ENCODE measurements around the gene ANGPTL5.
A peak's percentile ranks its signal among the peaks of the same experiment; 100 is the strongest.
"Not testable (repeated sequence)": the region's sequence is repeated elsewhere in the genome, so short reads cannot be mapped to it uniquely, and the experiment has no call there.

ANGPTL5 gene

DNA sequence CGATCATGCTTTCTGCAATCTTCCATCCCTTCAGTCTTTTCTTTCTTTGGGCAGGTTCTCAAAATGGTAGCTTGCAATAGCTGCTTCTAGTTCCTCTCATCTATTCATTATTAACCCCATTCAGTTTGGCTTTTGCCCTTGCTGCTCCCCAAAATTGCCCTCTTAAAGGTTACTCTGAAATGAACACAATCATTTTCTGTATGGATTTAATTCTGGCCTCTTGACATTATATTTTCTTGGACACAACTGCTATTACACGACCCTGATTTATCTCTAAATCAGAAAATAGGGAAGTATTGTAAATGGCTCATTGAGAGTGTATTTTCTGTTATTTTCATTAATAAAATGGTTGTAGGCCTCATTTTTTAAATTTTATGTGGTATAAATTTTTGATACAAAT lies at the start of gene ANGPTL5:
Gene ANGPTL5 (minus strand): TSS at position 101 of the 400 bp plus-strand sequence. CDS start 8,613 bp downstream, outside the sequence.
- DNase-seq: no peak

GRCh38 chr11:101964200-101964599 lies 47.9 kb upstream of the ANGPTL5 start:
- not testable (repeated sequence) for DNase-seq

GRCh38 chr11:101960231-101960630 lies 43.9 kb upstream of the ANGPTL5 start:
- no peak for DNase-seq

DNA sequence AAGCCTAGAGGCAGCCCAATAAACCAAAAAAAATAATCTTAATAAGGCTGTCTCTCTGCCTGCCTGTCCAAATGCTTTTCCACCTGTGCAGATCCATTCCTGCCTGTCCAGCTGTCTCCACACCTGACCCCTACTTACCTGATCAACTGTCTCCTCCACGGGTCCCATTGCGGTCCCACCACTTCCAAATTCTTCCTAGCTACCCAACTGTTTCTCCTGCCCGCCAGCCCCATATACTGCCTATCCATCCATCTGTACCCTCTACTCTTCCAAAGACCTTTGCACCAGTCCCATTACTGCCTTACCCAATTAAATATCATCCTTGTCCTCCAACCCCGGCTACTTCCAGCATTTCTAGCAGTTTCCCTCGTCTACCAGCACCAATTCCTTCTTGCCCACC lies 39.4 kb upstream of the ANGPTL5 start:
- no peak for DNase-seq

GRCh38 chr11:101955278-101955677 lies 39.0 kb upstream of the ANGPTL5 start:
- no peak for DNase-seq

DNA sequence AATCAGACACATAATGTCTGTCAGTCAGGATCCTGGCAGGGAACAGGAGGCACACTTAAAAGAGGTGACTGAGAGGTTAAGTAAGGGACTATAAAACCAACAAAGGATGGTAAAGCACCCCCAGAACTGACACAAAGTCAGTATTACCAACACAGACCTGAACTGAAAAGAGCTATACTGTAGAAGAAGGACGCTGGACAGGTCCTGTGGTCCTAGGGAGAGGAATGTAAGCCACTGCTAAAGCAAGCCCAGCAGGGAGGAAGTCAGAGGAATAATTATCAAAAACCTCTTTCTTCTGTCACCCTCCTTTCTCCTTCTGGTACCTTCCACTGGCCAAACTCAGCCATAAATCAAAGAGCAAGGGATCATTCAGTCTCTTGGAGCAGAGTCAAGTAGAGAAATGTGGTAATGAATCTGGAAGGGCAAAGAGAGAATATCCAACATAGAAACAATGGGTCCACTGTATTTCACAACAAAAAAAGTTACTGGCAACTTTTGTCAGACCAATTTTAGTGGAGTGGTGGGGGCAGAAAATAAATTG lies 33.4 kb upstream of the ANGPTL5 start:
- no peak for DNase-seq

DNA sequence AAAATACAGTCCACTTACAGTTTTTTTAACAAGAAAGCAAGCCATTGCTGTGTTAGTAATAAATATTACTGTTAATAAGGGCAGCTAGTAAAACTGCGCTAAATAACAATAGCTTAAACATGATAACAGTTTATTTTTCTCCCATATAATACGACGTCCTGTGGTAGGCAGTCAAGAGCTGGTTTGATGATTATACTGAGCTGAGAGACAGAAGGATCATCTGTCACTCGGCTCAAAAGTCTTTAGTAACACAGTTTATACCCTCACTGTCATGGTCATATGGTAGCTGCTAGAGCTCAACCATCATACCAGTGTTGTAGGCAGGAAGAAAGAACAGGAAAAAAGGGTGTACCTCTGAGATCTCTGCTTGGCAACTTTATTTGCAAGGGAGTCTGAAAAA lies 29.1 kb upstream of the ANGPTL5 start:
- DNase-seq: no peak

- no peak for DNase-seq
Observed at GRCh38 chr11:101944923-101945322, 28.6 kb upstream of the ANGPTL5 start.

GRCh38 chr11:101940901-101941520 lies 24.7 kb upstream of the ANGPTL5 start:
- no peak for DNase-seq

DNA sequence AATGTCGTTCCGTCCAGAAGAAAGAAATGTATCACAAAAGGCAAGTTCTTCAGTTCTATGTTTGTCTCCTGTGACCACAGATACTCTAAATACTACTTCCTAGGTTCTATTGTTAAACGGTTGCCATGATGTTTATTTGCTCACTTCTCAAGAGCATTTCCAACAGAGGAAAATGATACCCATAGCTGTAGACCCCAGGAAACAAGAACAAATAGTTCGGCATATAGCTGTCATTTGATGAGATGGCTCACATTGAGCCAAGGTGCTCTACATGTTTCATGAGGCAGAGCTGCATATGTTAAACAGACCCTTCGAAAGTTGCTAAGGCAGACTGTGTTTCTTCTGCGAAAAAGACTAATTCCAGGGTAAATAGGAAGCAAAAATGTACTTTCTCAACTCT lies 15.4 kb upstream of the ANGPTL5 start:
- no peak for DNase-seq

DNA sequence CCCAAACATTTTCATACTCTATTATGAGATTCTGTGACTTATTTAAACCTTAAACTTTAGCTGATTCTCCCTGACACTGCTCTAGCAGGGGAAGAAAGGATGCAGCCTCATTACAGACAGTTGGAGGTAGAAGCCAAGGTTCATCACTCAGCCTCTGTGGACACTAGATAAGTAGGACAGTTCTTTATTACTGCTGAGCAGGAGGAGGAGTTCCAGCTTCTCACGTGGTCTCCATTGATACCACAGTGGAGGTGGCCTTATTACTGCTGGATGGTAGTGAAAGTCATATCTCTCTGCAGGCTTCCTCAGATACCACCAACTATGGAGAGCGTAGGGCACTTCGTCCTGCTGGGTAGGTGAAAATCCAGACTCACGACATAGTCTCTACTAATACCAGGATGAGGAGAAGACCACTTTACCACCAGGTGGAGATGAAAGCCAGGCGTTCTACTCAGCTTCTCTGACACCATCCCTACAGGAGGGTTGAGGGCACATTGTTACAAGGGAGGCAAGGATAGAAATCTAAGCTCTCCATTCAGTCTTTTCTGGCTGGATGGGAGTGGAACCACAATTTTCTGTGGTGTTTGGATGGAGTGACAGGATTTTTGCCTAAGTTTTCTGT lies 13.1 kb upstream of the ANGPTL5 start:
- DNase-seq: no peak

- DNase-seq: no peak
Observed at GRCh38 chr11:101923554-101923953, 7.2 kb upstream of the ANGPTL5 start.

GRCh38 chr11:101920992-101921391 lies 4.7 kb upstream of the ANGPTL5 start:
- no peak for DNase-seq

- no peak for DNase-seq
Observed at GRCh38 chr11:101917226-101917625, 904 bp upstream of the ANGPTL5 start.

DNA sequence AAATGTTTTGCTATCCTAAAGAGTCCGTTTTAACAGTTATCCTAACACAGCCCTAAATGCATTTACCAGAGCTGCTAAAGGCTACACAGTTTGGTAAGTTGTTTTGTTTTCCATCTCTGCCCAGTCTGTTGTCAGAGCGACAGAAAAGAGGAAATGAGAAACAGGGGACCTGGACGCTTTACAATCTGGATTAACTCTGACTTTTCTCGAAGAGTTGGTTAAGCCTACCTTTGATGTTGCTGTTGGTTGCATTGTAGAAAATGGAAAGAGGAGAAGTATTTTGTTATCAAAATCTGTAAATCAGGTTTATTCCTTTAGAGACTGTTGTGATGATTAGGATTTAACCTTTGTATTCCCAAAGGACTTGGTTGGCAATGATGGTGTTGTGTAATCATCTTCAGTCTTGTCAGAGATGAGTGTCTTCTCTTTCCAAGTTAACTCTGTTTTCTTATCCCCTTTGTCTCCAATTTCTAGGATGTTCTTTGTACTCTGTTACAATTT lies 481 bp downstream of the ANGPTL5 start:
- peak in 1 of 6 experiments; percentile 16 for DNase-seq

DNA sequence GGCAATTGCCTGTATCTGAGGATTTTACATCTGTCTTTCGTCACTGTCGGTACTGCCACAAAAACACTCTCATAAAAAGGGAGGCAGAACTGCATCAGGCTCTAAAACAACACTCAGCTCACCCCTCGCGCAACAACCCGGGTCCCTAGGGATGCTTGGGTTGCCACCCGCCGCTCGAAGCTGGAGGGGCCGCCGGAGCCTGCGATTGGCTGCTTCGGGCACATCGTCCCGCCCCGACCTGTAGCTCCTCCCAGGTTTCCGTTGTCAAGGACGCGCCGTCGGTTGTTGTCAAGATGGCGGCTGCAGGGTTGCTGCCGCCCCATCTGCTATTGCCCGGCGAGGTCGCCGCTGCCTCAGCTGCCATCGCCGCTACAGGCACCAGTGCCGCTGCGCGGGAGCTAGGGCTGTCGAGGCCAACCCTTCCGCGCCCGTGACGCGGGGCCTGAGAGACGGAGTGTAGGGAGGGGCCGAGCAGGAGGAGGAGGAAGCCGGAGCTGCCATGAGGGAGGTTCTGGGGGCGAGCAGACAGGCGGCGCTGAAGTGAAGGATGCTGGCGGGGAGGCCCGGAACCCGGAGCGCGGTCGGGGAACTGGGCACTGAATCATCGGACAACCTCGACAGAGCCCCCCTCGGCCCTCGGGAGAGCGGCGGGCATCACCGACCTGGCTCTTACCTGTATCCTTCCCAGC lies 1.4 kb downstream of the ANGPTL5 start, which contains the start of gene CEP126:
Gene CEP126 (plus strand): TSS at position 273 of the 689 bp plus-strand sequence. CDS start 275 bp downstream, at position 548.
- peak; percentile 90 to 95 (median 91) for DNase-seq

DNA sequence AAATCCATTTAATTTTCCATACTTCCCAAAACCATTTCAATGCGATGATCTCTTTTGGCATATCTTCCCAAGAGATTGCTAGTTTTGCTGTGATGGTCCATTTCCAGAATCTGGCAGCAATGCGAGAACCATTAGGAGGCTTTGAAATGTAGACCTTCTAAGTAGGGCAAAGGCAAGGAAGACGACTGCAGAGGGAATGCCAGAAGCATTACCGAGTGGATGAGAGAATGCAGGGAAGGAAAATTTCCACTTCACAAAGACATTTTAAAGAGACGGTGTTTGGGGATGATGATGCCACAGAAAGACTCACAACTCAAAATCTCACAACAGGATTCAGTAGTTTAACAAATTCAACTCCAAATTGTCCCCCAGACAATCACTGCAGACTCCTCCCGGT lies 2.0 kb downstream of the ANGPTL5 start:
- no peak for DNase-seq

- DNase-seq: no peak
Observed at GRCh38 chr11:101913656-101914055, 2.7 kb downstream of the ANGPTL5 start.

GRCh38 chr11:101912823-101913284 lies 3.5 kb downstream of the ANGPTL5 start:
- DNase-seq: no peak

DNA sequence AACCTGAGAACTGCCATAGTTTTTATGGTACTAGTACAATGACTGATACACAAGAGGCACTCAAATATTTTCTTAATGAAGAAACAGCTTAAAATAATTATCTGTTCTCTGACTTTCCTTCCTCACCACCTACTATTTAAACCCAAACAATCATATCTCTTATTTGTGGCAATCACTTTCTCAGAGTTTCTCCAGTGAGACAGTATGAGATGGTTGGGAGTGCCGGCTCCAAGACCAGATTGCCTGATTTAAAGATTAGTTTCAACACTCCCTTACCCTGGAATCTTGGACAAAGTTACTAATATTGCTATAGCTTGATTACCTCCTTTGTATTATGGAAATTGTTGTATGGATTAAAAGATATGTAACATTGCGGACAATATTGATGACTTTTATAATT lies 7.2 kb downstream of the ANGPTL5 start:
- DNase-seq: no peak

DNA sequence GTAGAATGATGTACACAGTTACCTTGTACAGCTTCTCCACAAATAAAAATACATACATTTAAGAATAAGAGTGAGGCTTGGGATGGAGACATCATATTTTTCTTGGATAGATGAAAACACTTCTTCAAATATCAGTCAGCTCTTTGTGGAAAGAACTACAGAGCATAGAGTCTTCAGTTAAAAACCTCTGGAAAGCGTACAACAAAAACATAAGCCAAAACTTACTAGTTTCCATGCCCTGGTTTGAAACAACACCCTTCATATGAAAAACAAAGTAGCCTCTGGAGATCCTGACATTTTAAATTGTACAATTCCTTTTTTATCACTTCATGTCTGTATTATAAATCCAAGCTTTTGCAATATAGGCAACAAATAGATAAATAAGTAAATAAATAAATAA lies 8.5 kb downstream of the ANGPTL5 start:
- no peak for DNase-seq

GRCh38 chr11:101894505-101894904 lies 21.8 kb downstream of the ANGPTL5 start:
- DNase-seq: no peak

DNA sequence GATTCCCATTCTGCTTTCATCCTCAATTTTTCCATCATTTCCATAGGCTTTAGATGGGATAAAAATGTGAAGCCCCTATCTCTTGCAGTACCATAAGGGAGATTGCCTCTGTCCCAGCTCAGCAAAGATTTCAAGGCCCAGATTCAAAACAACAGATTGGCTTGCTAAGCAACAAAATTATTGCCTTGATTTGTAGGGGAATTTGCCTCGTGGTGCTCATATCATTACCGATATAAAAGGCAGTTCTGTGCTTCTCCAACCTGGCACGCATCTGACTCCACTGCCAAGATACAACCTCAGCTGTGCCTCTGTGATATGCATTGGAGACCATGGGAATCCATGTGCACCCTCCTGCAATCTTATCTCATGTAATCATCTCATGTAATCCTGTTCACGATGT lies 26.6 kb downstream of the ANGPTL5 start:
- no peak for DNase-seq

GRCh38 chr11:101885631-101886030 lies 30.7 kb downstream of the ANGPTL5 start:
- DNase-seq: no peak

Data from stimulated activated naive CD4-positive, alpha-beta T cell (primary cell).